Hypothalamus (tissue), 51 donors: ENCODE measurements around the gene CIB1.

Experiments
- DNase-seq, 51 donors: peaks; one replicate each; lab custom pipeline; 2025; lab: John Stamatoyannopoulos, UW

The CIB1 gene

DNA sequence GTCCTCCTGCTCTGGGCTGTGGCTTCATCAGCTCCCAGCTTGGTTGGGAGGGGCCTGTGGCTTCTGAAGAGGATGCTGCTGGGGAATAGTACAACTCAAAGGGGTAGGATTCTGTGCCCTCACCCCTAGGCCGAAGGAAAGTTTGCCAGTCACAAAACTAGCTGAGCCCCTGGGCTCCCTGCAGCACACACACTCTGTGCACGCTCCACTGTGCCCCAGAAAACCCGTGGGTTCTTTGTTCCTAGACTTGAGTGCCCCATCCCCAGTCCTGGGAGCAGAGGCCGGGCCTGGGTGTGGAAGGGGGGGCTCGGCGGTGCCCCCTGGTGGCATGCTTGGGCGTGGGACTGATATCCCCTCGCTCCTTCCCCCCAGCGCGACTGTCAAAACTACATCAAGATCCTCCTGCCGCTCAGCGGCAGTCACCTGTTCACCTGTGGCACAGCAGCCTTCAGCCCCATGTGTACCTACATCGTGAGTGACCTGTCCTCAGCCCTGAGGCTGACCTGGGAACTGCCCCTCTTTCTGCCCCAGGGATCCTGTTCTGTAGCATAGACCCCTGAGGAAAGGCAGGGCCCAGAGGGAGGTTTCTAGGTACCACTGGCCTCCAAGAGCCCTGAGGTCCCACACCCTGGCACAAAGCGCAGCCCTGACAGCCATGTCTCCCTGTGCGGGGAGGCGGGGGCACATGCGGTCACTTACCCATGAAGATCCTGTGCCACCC lies 14.2 kb downstream of the CIB1 start:
- peak in 13 of 51 donors; percentile 15 to 48 (median 23) for DNase-seq

DNA sequence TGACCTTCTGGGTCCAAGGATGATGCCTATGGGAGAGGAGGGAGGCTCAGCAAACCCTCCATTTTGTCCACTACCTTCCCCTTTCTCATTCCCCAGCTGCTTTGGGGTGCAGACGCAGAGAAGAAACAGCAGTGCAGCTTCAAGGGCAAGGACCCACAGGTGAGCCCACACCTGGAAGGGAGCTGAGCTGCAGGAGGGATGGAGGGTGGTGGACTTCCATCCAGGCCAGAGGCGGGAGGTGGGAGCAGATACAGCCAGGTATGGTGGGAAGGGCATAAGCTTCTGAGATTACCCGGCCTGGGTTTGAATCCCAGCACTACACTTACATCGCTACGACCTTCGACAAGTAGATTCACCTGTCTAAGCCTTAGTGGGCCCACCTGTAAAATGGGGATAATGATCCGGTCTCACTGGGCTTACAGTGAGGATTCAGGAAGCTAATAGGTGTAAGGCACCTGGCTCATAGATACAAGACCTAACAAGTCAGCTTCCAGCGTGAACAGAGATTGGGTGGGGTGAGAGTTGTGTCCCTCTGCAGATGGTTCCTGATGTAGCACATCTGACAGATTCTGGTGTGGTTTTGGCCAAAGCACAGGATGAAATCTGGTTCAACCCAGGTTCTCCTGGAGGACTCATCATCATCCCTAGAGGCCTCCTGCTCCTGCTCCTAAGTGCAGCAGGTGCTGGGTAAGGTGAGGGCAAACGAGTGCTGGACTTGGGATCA lies 15.9 kb downstream of the CIB1 start:
- no peak for DNase-seq

DNA sequence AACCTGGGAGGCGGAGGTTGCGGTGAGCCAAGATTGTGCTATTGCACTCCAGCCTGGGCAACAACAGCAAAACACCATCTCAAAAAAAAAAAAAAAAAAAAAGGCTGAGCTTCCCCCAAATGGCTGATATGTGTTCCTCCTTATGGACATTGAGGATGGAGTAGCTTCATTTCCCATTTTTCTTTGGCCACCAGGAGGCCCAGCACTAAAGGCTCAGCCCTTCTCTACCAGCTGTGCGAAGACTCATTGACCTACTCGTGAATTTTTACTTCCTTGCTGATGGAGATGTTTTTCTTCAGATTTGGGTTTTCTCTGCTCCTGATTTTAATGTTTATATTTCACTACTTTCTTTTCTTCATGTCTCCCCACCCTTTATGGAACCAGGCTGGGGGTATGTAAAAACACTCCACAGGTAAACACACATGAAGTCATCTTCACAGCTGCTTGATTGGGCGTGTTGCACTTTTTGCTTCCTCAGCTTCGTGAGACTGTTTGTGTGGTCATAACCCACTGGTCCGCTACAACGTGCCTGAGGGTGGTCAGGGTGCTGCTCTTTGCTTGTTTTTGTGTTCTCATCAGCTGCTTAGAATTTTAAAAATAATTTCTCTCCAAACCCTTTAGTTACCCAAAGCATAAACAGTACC lies 19.1 kb downstream of the CIB1 start:
- DNase-seq = no peak

DNA sequence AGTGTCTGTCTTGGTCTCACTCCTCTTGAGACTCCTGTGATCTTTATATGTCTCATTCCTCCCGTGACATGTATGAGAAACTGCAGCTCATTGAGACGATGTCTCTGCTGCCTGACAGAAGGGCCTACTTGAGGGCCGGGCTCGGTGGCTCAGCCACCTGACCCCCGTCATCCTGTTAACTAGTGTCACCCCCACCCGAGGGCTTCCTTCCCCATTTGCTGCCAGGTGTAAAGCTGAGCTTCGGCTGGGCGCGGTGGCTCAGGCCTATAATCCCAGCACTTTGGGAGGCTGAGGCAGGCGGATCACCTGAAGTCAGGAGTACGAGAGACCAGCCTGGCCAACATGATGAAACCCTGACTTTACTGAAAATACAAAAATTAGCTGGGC lies 19.9 kb downstream of the CIB1 start:
- DNase-seq = no peak

DNA sequence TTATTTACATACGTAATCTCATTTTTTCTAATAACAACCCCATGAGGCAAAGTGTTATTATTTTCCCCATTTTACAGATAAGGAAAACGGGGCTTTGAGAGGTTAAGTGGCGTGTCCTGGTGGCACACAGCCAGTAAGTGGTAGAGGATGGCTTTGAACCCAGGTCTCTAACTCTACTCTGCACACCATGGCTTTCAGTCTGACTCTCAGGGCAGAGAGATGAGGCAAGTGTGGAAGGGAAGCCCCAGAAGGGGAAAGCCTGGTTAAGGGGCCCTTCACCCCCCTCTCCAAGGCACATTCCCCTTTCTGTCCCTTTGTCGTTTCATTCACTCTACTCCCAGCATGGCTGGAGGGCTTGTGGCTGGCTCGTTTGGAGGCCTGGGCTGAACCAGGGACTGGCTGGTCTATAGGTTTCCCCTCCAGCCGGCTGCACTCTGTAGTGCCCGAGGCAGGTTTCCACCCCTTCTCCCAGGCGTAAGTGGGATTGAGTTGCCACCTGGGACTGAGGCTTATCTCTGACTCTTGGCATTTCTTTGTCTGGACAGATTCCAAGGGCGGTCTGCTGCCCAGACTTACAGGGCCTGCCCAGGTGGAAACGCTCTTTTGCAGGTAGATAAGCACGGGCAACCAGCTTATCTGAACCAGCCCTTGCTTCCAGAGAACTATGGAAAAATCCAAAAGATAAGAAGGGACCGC lies 20.5 kb downstream of the CIB1 start:
- DNase-seq = no peak

DNA sequence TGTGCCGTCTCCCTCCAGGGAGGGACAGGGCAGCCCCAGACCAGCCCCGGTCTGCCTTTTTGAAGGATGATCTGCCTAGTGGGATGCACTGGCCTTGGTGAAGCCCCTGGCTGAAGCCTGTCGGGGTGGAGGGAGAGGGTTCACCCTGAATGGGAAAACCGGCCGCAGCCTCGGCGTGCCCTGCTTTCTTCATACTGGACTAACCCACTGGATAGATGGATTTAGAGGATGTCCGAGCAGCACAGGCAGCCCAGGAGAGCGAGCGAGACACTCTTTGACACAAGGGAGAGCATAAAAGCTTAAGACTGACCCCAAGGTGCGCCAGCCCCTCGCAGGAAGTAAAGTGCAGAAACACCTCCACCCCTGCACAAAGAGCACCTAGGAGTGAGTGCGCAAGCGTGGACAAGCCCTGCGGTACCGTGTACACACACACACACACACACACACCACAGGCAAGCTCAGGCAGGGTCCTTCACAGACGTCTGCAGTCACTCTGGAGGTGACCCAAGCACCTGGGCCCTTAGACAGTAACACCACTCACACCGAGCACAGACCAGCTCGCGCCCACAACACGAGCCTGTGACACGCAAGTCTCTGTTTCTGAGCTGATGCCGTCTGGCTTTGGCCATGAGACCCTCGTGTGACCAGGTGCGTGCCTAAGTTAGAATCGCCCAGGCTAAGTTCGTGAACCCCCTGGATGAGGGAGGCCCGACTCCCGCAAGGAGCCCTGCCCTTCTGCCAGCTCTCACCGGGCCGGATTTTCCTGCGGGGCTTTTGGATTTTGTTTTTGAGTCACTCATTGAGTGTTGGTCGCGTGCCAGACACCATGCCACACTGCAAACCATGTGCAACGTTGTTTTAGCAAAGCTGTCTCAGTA lies 21.3 kb downstream of the CIB1 start:
- DNase-seq = no peak

DNA sequence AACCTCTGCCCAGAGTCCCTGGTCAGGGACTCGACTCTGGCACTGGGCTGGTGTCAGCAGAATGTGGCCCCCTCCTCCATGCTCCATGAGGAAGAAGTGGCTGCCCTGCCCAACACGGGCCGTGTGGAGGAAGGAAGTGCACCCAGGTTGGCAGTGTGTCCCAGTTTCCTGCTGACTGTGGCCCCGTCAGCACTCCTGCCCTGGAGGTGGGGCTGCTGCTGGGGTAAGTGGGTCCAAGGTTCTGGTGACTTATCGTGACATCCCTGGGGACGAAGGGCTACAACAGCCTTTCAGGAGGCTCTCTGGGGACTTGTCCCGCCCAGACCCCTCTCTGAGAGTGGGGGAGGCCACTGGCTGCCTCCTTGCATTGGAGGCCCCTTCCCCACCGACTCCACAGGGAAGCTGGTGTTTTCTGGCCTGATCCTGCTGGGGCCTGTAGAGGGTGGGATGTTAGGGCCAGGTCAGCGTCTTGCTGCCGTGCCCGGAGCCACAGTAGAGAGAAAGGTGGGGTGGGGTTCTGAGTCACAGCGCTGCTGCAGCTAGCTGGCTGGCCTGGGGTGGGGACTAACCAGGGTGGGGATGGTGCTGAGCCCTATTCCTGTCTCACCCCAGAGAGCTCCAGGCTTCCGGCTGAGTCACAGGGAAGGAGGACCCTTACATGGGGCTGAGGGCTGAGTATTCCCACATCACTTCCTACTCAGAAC lies 22.1 kb downstream of the CIB1 start:
- no peak for DNase-seq

DNA sequence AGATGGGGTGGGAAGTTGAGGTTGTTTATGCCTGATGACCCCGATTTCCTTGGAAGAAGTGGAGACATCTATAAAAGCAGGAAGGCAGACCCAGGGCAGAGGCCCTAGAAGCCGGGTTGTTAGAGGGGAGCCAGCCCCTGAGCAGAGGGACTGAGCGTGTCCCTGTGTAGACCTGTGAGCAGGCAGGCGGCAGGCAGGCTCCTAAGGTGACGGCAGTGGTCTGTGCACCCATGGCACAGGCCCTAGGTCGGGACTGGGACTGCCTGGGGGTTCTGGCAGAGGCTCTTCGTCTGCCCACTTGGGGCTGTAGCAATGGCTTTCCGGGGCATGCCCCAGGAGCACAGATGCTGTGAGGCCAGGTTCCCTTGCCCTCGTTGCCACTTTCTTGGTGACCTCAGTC lies 22.7 kb downstream of the CIB1 start:
- no peak for DNase-seq

DNA sequence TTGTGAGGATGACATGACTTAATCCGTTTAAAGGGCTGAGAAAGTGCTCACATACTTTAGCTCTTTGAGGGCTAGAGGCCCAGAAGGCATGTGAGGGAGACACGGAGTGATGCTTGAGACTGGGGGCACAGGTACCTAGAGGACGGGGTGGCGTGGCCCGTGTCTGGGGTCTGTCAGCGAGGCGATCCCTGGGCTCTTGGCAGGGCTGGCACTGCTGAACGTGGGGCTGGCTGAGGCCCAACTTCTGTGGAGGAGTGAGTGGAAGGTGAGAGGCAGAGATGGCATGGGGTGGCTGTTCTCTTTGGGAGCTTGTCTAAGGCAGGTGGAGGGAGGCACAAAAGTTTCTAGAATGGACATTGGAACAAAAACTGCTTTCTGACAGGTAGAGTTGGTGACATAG lies 23.1 kb downstream of the CIB1 start:
- DNase-seq = no peak

DNA sequence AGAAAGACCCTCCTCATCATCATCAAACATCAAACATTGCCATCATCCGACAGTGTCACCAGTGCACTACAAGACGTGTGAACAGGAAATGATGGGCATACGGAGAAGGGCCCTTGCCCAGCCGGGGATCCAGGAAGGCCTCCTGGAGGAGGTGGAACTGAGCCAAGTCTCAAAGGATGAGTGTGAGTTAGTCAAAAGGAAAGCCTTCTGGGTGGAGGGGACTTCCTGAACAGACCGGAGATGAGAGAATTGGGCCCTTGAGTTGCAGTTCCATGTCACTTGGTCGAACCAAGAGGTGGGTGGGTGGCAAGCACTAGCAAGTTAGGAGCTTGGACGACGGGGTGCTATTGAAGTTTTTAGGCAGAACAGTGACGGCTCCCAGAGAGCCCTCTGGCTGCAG lies 24.1 kb downstream of the CIB1 start:
- DNase-seq = no peak

DNA sequence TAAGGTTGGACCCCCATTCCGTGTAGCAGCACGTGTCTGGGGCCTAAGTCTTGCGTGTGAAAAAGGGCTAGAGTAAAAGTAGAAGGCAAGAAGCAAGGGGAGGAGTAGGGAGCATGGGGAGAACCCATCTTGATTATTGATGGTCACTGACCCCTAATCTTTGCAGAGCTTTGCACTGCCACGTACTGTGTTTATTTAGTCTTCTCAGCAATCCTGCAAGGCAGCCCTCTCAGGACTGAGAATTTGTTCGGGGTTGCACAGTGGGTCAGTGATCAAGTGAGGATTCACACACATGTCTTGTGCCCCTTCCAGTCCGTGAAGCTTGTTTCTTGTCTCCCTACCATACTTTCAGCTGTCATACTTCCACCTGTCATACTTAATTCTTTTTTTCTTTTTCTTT lies 25.4 kb downstream of the CIB1 start:
- no peak for DNase-seq

DNA sequence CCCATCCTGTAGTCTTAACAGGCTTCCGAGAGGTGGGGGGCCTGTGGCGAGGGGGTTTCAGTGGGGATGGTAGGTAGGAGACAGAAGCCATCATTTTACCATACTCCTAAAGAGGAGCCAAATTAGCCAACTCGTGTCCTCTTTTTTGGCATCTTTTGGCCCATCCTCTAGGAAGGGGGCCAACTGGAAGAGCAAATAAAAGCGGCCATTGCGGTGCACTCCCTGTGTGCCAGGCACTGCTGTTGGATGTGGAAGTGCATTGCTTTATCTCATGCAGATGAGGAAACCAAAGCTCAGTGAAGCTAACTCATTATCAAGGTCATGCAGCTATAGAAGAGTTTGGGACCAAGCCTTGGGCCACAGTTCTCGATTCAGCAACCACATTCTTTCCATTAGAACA lies 26.5 kb downstream of the CIB1 start:
- no peak for DNase-seq

DNA sequence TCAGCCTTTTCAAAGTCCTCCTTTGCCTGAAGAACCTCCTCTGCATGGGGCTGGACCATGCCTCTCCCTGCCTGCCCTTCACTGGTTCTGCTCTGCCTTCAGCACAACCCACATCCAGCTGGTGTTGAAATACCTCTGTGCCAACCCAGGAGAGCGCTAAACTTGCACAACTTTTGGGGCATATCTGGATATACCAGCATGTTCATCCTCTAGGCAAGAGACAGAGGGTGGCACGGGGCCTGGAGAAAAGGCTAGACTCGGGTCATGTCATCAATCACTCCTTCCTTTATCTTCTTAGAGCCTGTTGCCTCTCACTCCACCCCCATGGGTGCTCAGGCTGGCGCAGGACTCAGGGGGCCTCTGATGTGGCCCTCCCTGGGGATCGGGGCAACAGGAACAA lies 27.9 kb downstream of the CIB1 start:
- DNase-seq = no peak

DNA sequence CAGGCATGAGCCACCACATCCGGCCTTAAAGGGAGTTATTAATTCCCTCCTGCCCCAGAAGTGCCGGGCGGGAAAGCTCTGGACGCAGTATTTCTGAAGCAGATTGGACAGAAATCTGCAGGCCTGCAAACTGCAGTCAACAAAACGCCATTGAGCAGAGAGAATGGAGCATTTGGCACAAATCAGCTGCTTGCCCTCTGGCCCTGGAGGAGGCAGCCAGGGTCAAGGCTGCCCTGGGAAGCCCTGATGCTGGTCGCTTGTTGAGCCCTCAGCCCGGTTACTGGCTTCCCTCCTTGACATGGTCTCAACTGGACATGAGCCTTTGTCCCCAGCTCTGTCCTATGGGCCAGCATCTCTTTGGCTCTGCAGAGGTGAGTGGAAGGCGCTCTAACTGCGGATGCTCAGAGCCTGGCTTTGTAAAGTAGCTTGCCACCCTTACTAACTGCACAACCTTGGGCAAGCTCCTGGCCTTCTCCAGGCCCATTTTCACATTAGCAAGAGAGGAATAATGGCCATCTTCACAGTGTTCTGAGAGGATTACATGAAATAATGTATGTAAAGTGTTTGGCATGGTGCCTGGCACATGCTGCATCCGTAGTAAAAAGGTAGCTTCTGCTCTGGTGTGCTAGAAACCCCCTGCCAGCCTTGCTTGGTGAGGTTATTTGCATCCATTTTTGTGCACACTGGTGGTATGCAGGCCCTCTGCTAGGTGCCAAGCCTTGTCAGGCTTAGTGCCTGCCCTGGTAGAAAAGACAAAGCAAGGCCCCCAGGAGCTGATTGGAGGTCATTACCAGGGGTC lies 28.5 kb downstream of the CIB1 start:
- DNase-seq = peak in 9 of 51 donors; percentile 17 to 60 (median 34)

DNA sequence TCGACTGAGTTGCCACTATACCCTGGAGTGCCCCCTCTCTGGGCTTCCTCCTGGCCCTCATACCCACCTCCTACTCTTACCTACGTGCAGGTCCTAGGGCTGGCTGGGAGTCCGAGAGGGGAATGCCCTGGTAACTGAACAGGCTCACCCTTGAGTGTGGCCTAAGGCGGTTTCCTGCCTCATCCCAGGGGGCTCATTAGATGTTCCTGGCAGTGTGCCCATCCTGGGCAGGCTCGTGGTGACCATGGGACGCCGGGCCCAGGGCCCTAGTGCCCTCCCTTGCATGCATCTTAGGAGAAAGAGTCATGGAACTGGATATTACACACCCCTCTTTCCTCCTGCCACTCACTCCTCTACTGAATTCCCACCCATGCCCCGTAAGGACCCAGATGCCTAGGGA lies 29.8 kb downstream of the CIB1 start:
- peak in 27 of 51 donors; percentile 15 to 63 (median 37) for DNase-seq

DNA sequence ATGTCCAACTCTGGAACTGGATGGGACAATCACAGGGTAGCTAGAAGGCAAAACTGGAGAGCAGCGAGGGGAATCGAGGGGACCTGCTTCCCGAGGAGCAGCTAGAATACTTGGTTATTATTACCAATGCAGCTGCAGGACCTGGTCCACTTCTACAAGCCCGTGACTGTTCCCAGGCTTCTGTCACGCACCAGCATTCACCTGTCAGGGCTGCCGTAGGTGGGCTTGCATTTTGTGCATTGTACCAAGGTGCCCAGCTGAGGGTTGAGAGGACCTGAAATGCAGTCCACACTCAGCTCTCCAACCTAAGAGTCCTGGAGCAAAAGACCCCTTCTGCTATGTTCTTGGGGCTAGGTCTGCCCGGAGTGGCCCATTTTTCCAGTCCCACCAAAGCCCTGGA lies 30.3 kb downstream of the CIB1 start:
- no peak for DNase-seq

DNA sequence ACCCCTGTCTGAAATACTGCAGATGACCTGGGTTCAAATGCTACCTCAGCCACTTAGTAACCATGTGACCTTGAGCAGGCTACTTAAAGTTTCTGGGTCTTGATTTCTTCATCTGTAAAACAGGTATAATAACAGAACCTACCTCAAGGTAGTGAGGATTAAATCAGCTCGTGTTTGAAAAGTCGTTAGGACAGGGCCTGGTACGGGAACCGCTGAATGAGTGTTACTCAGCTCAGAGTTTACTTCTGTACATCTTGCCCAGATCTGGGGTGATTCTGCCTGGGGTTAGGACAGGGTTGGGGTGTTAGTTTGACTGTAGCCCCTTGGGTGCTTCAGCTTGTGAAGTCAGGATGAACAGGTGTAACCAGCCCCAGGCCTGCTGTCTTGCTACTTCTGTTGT lies 30.8 kb downstream of the CIB1 start:
- DNase-seq = no peak

DNA sequence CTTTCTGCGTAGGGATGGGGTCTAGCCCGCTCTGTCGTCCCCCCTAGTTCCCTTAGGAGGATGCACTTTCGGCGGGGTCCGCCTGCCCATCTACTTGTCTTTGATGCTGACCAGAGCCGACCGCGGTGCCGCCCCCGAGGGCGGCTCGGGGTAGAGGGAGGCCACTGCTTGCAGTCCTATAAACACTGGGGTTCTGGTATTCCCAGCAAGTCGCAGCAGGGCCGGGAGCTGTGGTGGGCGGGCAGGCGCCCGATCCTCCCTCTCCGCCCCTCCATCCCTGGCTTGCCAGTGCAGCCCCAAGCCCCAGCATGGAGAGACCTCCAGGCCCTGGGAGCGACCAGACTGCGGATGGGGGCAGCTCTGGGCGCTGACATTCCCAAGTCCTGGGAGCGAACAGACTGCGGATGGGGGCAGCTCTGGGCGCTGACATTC lies 31.8 kb downstream of the CIB1 start:
- DNase-seq = peak in 1 of 51 donors; percentile 33
